ENCODE data around the gene AVL9.
A peak's percentile ranks its signal among the peaks of the same experiment; 100 is the strongest.

DNA sequence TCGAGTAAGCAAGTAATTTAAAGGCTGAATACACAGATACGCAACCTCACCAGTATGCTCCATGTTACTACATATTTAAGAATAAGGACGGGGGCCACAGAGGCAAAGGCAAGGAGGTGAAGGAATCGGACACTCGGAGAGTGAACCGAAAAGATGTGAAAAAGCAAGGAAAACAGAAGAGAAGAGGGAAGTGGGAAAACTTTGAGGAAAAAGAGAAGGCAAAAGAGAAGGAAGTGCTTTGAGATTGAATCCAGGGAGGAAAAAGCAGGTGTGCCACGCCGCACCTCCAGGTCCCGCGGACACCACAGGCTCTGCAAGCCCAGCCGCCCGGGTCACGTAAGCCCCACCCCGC, 367 bp upstream of the AVL9 start:
- TF ChIP-seq CBX8 (IDR thresholded peaks at IDR 0.05) (no peak), POLR2A (IDR thresholded peaks at IDR 0.05; ENCODE audit: low read length) (peak; percentile 75), KDM5A (IDR thresholded peaks at IDR 0.05) (no peak), HOXA7 (CRISPR knock-in tag; IDR thresholded peaks at IDR 0.05) (no peak), TP53 (CRISPR knock-in tag; IDR thresholded peaks at IDR 0.05) (no peak), SMC3 (IDR thresholded peaks at IDR 0.05) (no peak), CHD2 (IDR thresholded peaks at IDR 0.05; ENCODE audit: low read length, partially characterized antibody) (no peak)
- TF ChIP-seq, protein P1, sequence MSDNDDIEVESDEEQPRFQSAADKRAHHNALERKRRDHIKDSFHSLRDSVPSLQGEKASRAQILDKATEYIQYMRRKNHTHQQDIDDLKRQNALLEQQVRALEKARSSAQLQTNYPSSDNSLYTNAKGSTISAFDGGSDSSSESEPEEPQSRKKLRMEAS (IDR thresholded peaks at IDR 0.05), result 0 out of 2 replicates have a peak, but pooled peaks have one; percentile 29
- TF ChIP-seq, protein P2, sequence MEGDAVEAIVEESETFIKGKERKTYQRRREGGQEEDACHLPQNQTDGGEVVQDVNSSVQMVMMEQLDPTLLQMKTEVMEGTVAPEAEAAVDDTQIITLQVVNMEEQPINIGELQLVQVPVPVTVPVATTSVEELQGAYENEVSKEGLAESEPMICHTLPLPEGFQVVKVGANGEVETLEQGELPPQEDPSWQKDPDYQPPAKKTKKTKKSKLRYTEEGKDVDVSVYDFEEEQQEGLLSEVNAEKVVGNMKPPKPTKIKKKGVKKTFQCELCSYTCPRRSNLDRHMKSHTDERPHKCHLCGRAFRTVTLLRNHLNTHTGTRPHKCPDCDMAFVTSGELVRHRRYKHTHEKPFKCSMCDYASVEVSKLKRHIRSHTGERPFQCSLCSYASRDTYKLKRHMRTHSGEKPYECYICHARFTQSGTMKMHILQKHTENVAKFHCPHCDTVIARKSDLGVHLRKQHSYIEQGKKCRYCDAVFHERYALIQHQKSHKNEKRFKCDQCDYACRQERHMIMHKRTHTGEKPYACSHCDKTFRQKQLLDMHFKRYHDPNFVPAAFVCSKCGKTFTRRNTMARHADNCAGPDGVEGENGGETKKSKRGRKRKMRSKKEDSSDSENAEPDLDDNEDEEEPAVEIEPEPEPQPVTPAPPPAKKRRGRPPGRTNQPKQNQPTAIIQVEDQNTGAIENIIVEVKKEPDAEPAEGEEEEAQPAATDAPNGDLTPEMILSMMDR (IDR thresholded peaks at IDR 0.05), result no peak

All from A549 (cell line).